HG03095 (cell line): ENCODE measurements around the gene SDC4.

ENCODE experiments used
- ATAC-seq: cut with Tn5 transposase; IDR thresholded peaks from one replicate; pipeline ENCODE4 v1.9.1; 2021; ENCODE audit warnings: moderate library complexity; ENCODE audit not compliant: unreplicated experiment

SDC4 gene

GRCh38 chr20:45347936-45348778 is at the start of gene SDC4:
TSS of gene SDC4 (minus strand) at chr20:45348424. CDS start at chr20:45348384, 40 bp downstream.
- no peak for ATAC-seq

GRCh38 chr20:45395114-45395415 is 46.8 kb upstream of the SDC4 start:
- ATAC-seq, result no peak

GRCh38 chr20:45394221-45395113 is 46.2 kb upstream of the SDC4 start:
- no peak for ATAC-seq

- no peak for ATAC-seq
Observed at GRCh38 chr20:45392733-45393132, 44.5 kb upstream of the SDC4 start.

GRCh38 chr20:45391559-45391958 is 43.3 kb upstream of the SDC4 start:
- no peak for ATAC-seq

- ATAC-seq, result no peak
Observed at GRCh38 chr20:45390931-45391330, 42.7 kb upstream of the SDC4 start.

- ATAC-seq, result no peak
Observed at GRCh38 chr20:45387274-45387673, 39.0 kb upstream of the SDC4 start.

GRCh38 chr20:45378191-45378590 is 30.0 kb upstream of the SDC4 start, which contains the start of gene TP53TG5:
TSS of gene TP53TG5 (minus strand) at chr20:45378325. CDS start at chr20:45378236, 89 bp downstream.
- ATAC-seq, result no peak

- ATAC-seq, result no peak
Observed at GRCh38 chr20:45377269-45377668, 29.0 kb upstream of the SDC4 start.

GRCh38 chr20:45374966-45375365 is 26.7 kb upstream of the SDC4 start:
- ATAC-seq, result no peak

GRCh38 chr20:45374101-45374467 is 25.9 kb upstream of the SDC4 start:
- no peak for ATAC-seq

- ATAC-seq, result no peak
Observed at GRCh38 chr20:45373353-45374100, 25.3 kb upstream of the SDC4 start.

GRCh38 chr20:45372646-45373352 is 24.6 kb upstream of the SDC4 start:
- no peak for ATAC-seq

- no peak for ATAC-seq
Observed at GRCh38 chr20:45372241-45372640, 24.0 kb upstream of the SDC4 start.

- no peak for ATAC-seq
Observed at GRCh38 chr20:45370571-45371160, 22.4 kb upstream of the SDC4 start.

- ATAC-seq, result peak; percentile 88
Observed at GRCh38 chr20:45368221-45368980, 20.2 kb upstream of the SDC4 start.

- ATAC-seq, result no peak
Observed at GRCh38 chr20:45367126-45367525, 18.9 kb upstream of the SDC4 start.

GRCh38 chr20:45366631-45367030 is 18.4 kb upstream of the SDC4 start:
- no peak for ATAC-seq

GRCh38 chr20:45366192-45366591 is 18.0 kb upstream of the SDC4 start:
- no peak for ATAC-seq
